Type B pancreatic cell (in vitro differentiated cells): Measurements from ENCODE around the gene CDC14A. TPM values are rescaled to one million over a fixed set of nuclear protein-coding genes. Genes with fewer than 3 reads are reported as not detected.

Experiments
- DNase-seq: peaks from one replicate; pipeline ENCODE4 v3.0.0; 2021; ENCODE audit warnings: mixed read lengths; ENCODE audit not compliant: unreplicated experiment; ENCODE audit errors: extremely low spot score
- H3K27ac Mint-ChIP-seq: 2 replicates; pipeline ENCODE4 v1.8.0; 2021; ENCODE audit warnings: mild to moderate bottlenecking, mixed read lengths
- H3K27me3 Mint-ChIP-seq: 2 replicates; pipeline ENCODE4 v1.8.0; 2021; ENCODE audit warnings: mixed read lengths
- H3K36me3 Mint-ChIP-seq: 2 replicates; pipeline ENCODE4 v1.8.0; 2021; ENCODE audit warnings: mixed read lengths
- H3K4me1 Mint-ChIP-seq: one replicate; pipeline ENCODE4 v1.8.0; 2021; ENCODE audit warnings: mixed read lengths; ENCODE audit not compliant: unreplicated experiment
- H3K4me3 Mint-ChIP-seq: 2 replicates; pipeline ENCODE4 v1.8.0; 2021; ENCODE audit warnings: mild to moderate bottlenecking, mixed read lengths
- H3K9me3 Mint-ChIP-seq: 2 replicates; pipeline ENCODE4 v1.8.0; 2021; ENCODE audit warnings: mixed read lengths
- total RNA-seq: library from RNA; stranded (reverse); gene quantifications from 2 replicates; pipeline ENCODE4 v1.2.1, GENCODE V29; 2021; ENCODE audit warnings: low replicate concordance
- TF ChIP-seq, protein P1 (sequence below): fragments of 200-600 bp; sonication (generic); conservative IDR thresholded peaks from 2 replicates; pipeline ENCODE4 v1.5.0; 2021; ENCODE audit warnings: antibody characterized with exemption, mild to moderate bottlenecking

Gene CDC14A
- total RNA-seq, 1 donor from 2014 or later: 11.4 TPM

DNA sequence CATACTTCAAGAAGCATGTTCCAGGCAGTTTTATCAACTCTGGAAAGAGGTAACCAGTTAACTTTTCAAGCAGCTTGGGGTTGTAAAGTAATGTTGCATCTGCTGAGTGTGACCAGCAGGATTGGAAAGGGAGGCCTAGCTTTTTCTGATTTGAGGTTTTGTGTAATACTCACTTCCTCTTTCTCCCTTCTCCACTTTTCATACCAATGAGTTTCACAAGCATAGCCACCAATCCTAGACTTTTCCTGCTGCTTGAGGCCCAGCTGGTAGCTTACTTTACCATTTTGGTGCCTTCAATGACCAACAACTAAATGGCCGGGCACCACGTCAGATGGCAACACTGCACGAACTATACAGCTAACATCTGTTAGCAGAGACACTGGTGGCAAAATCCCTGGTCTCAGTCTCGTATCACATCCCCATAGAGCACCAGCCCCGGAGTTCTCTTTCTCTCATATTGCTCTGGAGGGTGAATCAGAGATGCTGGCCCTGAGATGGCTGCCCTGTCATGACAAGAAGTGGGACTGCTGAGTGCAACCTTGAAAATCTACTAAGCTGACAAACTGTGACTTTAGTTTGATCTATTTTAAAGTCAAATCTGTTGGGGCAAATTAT, 170.8 kb downstream of the CDC14A start:
- Mint-ChIP-seq H3K4me3 (no peak overlapping the region), H3K4me1 (peaks cover 5% of the 10 kb centered on the region), H3K27me3 (no peaks in the 10 kb centered on the region), H3K9me3 (no peaks in the 10 kb centered on the region), H3K36me3 (no peaks in the 10 kb centered on the region), H3K27ac (no peak overlapping the region)
- TF ChIP-seq, protein P1, sequence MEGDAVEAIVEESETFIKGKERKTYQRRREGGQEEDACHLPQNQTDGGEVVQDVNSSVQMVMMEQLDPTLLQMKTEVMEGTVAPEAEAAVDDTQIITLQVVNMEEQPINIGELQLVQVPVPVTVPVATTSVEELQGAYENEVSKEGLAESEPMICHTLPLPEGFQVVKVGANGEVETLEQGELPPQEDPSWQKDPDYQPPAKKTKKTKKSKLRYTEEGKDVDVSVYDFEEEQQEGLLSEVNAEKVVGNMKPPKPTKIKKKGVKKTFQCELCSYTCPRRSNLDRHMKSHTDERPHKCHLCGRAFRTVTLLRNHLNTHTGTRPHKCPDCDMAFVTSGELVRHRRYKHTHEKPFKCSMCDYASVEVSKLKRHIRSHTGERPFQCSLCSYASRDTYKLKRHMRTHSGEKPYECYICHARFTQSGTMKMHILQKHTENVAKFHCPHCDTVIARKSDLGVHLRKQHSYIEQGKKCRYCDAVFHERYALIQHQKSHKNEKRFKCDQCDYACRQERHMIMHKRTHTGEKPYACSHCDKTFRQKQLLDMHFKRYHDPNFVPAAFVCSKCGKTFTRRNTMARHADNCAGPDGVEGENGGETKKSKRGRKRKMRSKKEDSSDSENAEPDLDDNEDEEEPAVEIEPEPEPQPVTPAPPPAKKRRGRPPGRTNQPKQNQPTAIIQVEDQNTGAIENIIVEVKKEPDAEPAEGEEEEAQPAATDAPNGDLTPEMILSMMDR: no peak
- DNase-seq: no peak

DNA sequence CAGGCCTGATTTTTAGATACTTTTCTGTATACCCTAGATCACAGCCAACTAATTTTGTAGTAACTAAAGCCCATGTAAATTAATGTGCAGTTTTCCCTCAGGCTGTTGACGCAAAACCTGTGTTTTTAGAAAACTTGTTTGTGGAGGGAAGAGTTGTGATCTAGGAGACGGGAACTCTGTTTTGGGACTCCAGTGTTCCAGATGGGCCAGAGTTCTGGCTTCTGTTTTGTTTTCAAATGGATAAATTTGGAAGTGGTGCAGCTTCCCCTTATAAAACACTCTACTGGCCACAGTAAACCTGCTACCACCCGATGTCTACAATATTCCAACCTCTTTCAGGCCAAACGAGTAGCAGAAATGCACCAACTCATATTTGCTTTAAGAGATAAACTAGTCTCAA, 172.0 kb downstream of the CDC14A start:
- H3K4me1 Mint-ChIP-seq: peaks cover 9% of the 10 kb centered on the region
- TF ChIP-seq, protein P1: no peak
- H3K27me3 Mint-ChIP-seq: peaks cover 3% of the 10 kb centered on the region
- H3K4me3 Mint-ChIP-seq: no peak overlapping the region
- no peak overlapping the region for H3K27ac Mint-ChIP-seq
- no peaks in the 10 kb centered on the region for H3K36me3 Mint-ChIP-seq
- no peaks in the 10 kb centered on the region for H3K9me3 Mint-ChIP-seq
- DNase-seq: no peak

DNA sequence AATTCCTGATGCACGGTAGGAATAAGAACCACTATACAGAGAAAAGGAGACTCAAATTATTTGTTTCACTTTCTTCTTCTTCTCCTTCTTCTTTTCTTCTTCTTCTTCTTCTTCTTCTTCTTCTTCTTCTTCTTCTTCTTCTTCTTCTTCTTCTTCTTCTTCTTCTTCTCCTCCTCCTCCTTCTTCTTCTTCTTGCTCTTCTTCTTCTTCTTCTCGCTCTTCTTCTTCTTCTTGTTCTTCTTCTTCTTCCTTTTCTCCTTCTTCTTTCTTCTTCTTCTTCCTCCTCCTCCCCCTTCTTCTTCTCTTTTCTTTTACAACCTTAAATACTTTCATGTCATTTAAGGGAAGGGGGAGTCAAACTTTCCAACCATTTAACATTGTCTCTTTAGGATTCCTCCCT, 174.6 kb downstream of the CDC14A start:
- Mint-ChIP-seq H3K27me3 (peaks cover 4% of the 10 kb centered on the region), H3K36me3 (no peaks in the 10 kb centered on the region), H3K27ac (no peak overlapping the region), H3K4me1 (peaks cover 9% of the 10 kb centered on the region), H3K4me3 (no peak overlapping the region), H3K9me3 (no peaks in the 10 kb centered on the region)
- no peak for DNase-seq
- TF ChIP-seq, protein P1: no peak

DNA sequence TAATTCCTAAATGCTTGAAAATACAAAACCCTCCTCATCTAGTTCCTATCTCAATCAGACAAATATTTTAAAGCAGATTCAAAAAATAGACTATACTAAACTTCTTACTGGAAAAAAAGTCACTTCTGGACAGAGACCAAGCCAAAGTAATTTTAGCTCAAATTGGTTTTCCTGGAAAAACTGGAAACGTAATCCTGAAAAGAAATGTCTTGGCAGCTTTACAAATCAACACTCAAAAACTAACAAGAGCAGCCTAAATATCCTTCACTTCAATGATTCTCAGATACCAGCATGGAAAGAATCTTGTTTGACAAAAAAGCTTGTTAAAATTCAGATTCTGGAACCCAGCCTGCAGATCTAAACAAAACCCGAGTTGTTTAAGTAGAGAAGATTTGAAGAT, 176.6 kb downstream of the CDC14A start:
- H3K9me3 Mint-ChIP-seq: no peaks in the 10 kb centered on the region
- no peak for DNase-seq
- H3K36me3 Mint-ChIP-seq: no peaks in the 10 kb centered on the region
- H3K27ac Mint-ChIP-seq: no peak overlapping the region
- TF ChIP-seq, protein P1: no peak
- no peak overlapping the region for H3K4me3 Mint-ChIP-seq
- peaks cover 15% of the 10 kb centered on the region for H3K27me3 Mint-ChIP-seq
- H3K4me1 Mint-ChIP-seq: peaks cover 4% of the 10 kb centered on the region

DNA sequence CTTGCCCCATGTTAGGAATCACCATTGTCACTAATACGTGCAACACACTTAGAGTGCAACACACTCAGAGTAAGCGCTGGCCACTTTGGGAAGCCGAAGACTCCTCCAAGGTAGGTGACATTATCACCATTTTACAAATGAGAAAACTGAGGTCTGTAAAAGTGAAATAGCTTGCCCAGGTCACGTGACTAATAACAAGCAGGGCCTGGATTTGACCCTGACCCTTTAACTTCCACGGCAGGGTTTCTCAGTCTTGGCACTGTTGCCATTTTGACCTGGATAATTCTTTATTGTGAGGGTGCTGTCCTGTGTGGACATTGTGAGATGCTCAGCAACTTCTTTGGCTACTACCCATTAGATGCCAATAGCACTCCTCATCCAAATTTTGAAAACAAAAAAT, 177.8 kb downstream of the CDC14A start:
- Mint-ChIP-seq H3K27me3 (peaks cover 25% of the 10 kb centered on the region), H3K9me3 (no peaks in the 10 kb centered on the region), H3K36me3 (no peaks in the 10 kb centered on the region), H3K4me1 (peaks cover 4% of the 10 kb centered on the region), H3K4me3 (no peak overlapping the region), H3K27ac (no peak overlapping the region)
- DNase-seq: no peak
- TF ChIP-seq, protein P1: no peak
